HG03571 (cell line): Measurements from ENCODE around the gene SNX21.
"Not testable (repeated sequence)": the region's sequence is repeated elsewhere in the genome, so short reads cannot be mapped to it uniquely, and the experiment has no call there.

Experiments used
- ATAC-seq: cut with Tn5 transposase; IDR thresholded peaks from one replicate; pipeline ENCODE4 v1.9.1; 2021; ENCODE audit not compliant: unreplicated experiment

Gene SNX21

GRCh38 chr20:45848421-45848820 is 14.8 kb downstream of the SNX21 start:
- ATAC-seq, result no peak

GRCh38 chr20:45848969-45849582 is 15.5 kb downstream of the SNX21 start:
- no peak for ATAC-seq

GRCh38 chr20:45850238-45850637 is 16.6 kb downstream of the SNX21 start:
- no peak for ATAC-seq

GRCh38 chr20:45850926-45851325 is 17.3 kb downstream of the SNX21 start:
- no peak for ATAC-seq

- no peak for ATAC-seq
Measured at GRCh38 chr20:45851501-45851900, 17.9 kb downstream of the SNX21 start.

- ATAC-seq, result no peak
Measured at GRCh38 chr20:45852326-45852725, 18.7 kb downstream of the SNX21 start.

GRCh38 chr20:45853484-45853883 is 19.9 kb downstream of the SNX21 start:
- no peak for ATAC-seq

- ATAC-seq, result peak; percentile 89
Measured at GRCh38 chr20:45857114-45857881, 23.7 kb downstream of the SNX21 start, which contains the start of the genes ACOT8 and ZSWIM3. TSS of gene ACOT8 (minus strand) at chr20:45857392. CDS start at chr20:45857315, 77 bp downstream. TSS of gene ZSWIM3 (plus strand) at chr20:45857614. CDS start at chr20:45857826, 212 bp downstream.

GRCh38 chr20:45857882-45858216 is 24.2 kb downstream of the SNX21 start:
- ATAC-seq, result no peak

GRCh38 chr20:45859916-45860315 is 26.3 kb downstream of the SNX21 start:
- no peak for ATAC-seq

GRCh38 chr20:45860560-45861220 is 27.1 kb downstream of the SNX21 start:
- no peak for ATAC-seq

GRCh38 chr20:45861221-45862075 is 27.8 kb downstream of the SNX21 start:
- no peak for ATAC-seq

- no peak for ATAC-seq
Measured at GRCh38 chr20:45863543-45864470, 30.2 kb downstream of the SNX21 start.

GRCh38 chr20:45866454-45866853 is 32.9 kb downstream of the SNX21 start:
- ATAC-seq, result no peak

- no peak for ATAC-seq
Measured at GRCh38 chr20:45867136-45867818, 33.7 kb downstream of the SNX21 start.

GRCh38 chr20:45867819-45868176 is 34.2 kb downstream of the SNX21 start:
- no peak for ATAC-seq

GRCh38 chr20:45872626-45873025 is 39.0 kb downstream of the SNX21 start:
- no peak for ATAC-seq

GRCh38 chr20:45873409-45874103 is 40.0 kb downstream of the SNX21 start:
- no peak for ATAC-seq

- not testable (repeated sequence) for ATAC-seq
Measured at GRCh38 chr20:45874104-45874481, 40.5 kb downstream of the SNX21 start.
